Femur (tissue), 1 donor: Measurements from ENCODE around the gene TANC2.

ENCODE experiments used
- DNase-seq: peaks from one replicate; pipeline ENCODE4 v3.0.0-alpha.2; 2017

The TANC2 gene

DNA sequence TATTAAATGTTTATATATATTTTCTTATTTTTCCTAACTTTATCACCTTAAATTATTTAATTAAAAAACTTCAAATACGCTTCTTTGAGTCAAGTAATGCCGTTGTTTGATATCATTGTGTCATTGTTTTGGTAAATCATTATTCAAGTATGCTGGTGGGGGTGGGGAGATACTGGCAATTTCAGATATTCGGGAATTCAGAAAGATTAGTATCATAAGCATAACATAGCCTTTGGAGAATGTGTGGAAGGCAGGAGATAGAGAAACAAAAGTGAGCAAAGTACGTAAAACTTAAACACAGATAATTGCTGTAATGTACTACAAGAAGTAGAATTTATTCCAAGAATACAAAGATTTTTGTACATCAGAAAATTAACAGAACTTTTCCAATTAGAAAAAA, 49.8 kb downstream of the TANC2 start:
- DNase-seq = no peak
